ENCODE measurements around the gene RHBDD1.

DNA sequence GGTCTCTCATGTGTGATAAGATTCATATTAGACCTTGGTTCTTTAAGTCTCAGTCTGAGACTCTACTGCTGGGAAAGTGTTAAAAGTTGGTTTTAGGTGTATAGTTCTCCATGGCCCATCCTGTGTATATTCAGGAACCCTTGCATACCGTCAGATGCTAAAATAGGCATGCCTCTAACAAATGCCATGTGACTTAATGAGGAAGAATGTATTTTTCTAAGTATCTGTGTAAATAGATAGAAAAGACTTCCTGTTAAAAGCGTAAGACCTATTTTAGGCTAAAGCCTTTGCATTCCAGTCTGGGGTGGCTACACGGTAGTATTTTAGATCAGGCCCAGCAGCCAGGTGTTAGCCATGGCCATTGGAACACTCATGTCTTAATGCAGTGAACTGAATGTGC lies 73.3 kb downstream of the RHBDD1 start:
- TF ChIP-seq, protein P1, sequence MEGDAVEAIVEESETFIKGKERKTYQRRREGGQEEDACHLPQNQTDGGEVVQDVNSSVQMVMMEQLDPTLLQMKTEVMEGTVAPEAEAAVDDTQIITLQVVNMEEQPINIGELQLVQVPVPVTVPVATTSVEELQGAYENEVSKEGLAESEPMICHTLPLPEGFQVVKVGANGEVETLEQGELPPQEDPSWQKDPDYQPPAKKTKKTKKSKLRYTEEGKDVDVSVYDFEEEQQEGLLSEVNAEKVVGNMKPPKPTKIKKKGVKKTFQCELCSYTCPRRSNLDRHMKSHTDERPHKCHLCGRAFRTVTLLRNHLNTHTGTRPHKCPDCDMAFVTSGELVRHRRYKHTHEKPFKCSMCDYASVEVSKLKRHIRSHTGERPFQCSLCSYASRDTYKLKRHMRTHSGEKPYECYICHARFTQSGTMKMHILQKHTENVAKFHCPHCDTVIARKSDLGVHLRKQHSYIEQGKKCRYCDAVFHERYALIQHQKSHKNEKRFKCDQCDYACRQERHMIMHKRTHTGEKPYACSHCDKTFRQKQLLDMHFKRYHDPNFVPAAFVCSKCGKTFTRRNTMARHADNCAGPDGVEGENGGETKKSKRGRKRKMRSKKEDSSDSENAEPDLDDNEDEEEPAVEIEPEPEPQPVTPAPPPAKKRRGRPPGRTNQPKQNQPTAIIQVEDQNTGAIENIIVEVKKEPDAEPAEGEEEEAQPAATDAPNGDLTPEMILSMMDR (conservative IDR thresholded peaks at IDR 0.05 in 1 of 2, IDR thresholded peaks at IDR 0.05 in 1 of 2; ENCODE audit: extremely low read depth in 1 of 2, insufficient read depth in 1 of 2, low read depth in 1 of 2, low read length in 2 of 2): no peak
- TF ChIP-seq EZH2 (IDR thresholded peaks at IDR 0.05; ENCODE audit: borderline replicate concordance, low read length): no peak
